Ammon's horn (tissue), 1 donor: ENCODE measurements around the gene S100A14.
"Not testable (repeated sequence)": the region's sequence is repeated elsewhere in the genome, so short reads cannot be mapped to it uniquely, and the experiment has no call there.

Experiments
- DNase-seq: peaks from one replicate; pipeline ENCODE4 v3.0.0-alpha.2; 2016; ENCODE audit warnings: low spot score

The S100A14 gene

GRCh38 chr1:153616144-153616916 is at the start of gene S100A14:
Gene S100A14 (minus strand): TSS chr1:153616325. CDS start chr1:153615858, 467 bp downstream.
- no peak for DNase-seq

- no peak for DNase-seq
Observed at GRCh38 chr1:153663211-153663610, 47.1 kb upstream of the S100A14 start.

DNA sequence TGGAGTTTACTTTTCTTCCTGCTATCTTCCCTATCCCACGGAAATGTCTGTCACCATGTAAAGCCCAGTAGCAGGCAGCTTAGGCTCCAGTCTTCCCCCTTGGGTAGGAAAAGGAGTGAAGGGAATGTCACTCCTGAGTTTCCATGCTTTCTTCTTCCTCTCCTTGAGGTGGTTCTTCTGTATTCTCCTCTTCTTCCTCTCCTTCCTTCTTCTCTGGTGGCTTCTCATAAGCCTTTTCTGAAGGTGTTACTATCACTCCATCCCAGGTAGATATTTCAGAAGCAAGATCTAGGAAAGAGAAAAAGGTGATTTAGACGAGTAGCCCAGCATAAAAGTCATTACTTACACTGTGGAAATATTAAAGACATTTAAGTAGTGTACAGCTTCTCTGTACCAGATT is 46.1 kb upstream of the S100A14 start:
- no peak for DNase-seq

- no peak for DNase-seq
Observed at GRCh38 chr1:153661111-153661708, 45.1 kb upstream of the S100A14 start.

- no peak for DNase-seq
Observed at GRCh38 chr1:153659656-153660055, 43.5 kb upstream of the S100A14 start.

DNA sequence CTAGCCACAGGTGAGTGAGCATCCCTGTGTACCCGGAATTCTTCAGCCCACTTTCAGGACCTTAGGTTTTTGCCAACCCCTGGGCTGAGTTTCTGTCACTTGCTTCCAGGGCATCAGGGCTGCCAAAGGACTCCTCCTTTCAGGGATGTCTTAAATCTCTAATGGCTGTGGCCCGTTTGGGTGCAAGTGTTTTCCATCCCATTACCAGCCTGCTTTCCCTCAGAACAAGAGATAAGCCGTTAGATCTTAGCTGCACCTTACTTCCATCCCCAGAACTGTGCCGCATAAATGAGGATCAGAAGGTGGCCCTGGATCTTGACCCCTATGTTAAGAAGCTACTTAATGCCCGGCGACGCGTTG is 43.0 kb upstream of the S100A14 start:
- no peak for DNase-seq

DNA sequence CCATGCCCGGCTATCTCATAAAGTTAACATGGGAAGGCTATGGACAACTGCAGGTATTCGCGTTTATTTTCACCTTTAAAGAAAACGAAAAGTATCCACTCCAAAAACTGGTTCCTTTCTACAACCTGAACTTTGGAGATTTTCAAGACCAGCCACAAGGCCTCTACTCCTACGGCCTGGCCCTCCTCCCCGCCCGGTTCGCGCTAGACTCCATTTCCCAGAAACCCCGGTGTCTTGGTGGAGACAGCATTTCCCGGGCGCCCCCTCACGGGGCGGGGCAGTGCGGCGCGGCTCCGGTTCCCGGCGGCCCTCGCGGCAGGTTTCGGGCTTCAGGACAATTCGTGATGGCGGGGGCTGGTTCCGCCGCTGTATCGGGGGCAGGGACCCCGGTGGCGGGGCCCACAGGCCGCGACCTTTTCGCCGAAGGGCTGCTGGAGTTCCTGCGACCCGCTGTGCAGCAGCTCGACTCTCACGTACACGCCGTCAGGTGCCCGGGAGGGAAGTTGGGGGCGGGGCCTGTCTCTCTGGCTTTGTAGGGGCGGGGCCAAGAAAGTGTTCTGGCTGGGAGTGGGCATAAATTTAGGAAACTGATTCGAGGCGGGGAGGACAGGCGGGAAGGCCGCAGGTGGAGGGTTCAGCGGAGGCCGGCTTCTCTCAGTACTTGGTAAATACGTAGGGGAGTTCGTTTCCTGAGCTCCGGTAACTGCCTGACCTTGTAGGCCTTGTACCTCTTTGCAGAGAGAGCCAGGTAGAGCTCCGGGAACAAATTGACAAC is 42.5 kb upstream of the S100A14 start, which contains the start of gene SNAPIN:
Gene SNAPIN (plus strand): TSS at position 304 of the 775 bp plus-strand sequence. CDS start 41 bp downstream, at position 345.
- DNase-seq, result peak; percentile 92

- DNase-seq, result no peak
Observed at GRCh38 chr1:153655333-153655732, 39.2 kb upstream of the S100A14 start.

GRCh38 chr1:153652805-153653500 is 36.8 kb upstream of the S100A14 start:
- DNase-seq, result no peak

- no peak for DNase-seq
Observed at GRCh38 chr1:153651771-153652170, 35.6 kb upstream of the S100A14 start.

GRCh38 chr1:153649863-153650235 is 33.7 kb upstream of the S100A14 start:
- peak; percentile 92 for DNase-seq

DNA sequence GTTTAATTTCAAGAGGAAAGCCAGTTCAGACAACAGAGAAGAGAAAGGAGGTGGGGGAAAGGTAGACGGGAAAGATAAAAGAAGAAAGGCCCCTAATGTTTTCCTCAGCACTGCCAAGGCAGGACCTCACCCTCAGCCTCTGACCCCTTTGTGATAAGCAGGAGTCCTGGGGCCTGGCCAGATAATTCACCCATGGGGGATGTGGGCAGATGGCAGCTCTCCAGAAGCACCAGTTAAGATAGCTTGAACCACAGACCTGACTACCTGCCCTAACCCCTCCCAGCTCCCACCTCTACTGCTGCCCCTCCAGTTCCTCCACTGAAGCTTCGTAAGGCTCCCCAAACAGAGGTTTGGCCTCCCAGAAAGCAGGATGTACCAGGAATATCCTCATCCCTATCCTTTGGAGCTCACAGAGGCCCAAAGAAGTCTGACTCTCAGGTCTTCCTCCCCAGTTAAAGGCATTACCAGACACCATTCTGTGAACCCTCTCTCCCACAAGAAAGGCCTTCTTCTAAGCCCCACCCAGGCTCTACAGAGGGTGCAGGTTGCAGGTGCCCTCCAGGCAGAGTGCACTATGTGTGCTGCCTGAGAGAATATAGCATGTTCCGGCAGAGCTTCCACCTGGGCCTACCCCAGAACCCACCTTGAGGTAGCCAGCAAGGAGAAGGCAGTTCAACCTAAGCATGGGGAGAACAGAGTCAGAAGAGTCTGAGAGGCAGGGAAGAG is 33.2 kb upstream of the S100A14 start:
- DNase-seq, result no peak

DNA sequence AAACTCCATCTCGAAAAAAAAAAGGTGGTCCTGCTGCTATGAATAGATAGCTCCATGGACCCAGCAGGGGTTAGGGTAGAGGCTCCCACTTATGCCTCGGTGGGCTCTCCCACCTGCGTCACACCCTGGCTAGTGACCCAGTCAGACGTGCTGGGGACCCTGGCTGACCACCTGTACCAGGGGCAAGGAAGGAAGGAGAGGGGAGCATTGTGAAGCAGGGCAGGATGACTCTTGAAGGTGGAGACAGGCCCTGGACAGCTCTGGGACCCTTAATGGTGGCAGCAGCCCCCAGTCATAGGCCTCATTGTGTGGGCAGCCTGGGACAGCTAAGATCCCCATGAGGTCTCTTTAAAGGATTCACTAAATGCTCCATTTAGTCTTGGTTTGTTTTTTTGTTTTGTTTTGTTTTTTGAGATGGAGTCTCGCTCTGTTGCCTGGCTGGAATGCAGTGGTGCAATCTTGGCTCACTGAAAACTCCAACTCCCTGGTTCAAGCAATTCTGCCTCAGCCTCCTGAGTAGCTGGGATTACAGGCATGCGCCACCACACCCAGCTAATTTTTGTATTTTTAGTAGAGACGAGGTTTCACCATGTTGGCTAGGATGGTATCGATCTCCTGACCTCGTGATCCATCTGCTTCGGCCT is 32.0 kb upstream of the S100A14 start:
- no peak for DNase-seq

- DNase-seq, result no peak
Observed at GRCh38 chr1:153647346-153647714, 31.2 kb upstream of the S100A14 start.

GRCh38 chr1:153646672-153647345 is 30.7 kb upstream of the S100A14 start:
- no peak for DNase-seq

DNA sequence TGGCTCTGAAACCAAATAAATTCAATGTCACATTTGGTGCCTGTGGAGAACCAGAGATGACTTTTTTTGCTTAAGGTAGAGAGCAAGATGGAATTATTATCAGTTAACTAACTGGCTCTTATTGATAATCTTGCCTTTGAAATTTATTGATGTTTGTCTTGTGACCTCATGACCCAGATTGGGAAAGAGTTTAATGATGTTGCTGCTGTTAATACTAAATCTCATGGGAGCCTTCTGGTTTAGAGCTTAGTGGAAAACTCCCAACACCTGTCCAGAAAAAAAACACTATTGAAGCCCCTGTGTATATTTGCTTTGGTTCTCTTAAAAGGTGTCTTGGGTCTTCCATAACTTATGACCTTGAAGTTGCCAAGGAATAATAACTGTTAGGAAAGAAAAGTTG is 27.7 kb upstream of the S100A14 start:
- no peak for DNase-seq

DNA sequence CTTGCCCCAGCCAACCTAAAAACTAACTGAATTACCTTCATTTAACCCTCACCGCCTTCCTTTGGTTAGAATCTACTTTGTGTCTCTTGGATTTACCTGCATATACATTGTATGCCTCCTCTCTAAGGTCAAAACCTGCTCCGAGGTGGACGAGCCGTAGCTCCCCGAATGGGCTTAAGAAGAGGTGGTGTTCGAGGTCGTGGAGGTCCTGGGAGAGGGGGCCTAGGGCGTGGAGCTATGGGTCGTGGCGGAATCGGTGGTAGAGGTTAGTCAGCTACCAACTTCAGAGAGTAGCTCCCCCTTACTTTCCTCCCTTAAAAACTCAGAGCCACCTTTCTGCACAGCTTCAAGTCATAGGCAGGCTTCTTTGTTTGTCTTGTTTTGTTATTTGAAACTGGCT is 27.0 kb upstream of the S100A14 start:
- DNase-seq, result no peak

DNA sequence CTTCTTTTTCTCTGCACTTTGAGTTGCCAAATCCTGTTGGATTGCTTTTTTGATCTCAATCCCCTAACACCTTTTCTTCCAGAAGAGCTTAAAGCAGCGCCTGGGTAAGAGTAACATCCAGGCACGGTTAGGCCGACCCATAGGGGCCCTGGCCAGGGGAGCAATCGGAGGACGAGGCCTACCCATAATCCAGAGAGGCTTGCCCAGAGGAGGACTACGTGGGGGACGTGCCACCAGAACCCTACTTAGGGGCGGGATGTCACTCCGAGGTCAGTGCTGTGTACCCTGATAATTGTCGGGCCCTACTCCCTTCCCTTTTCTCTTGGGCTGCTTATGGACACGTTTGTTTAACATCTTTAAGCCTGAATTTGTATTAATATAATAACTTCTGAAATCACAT is 26.0 kb upstream of the S100A14 start:
- no peak for DNase-seq

- no peak for DNase-seq
Observed at GRCh38 chr1:153640861-153641260, 24.7 kb upstream of the S100A14 start.

- not testable (repeated sequence) for DNase-seq
Observed at GRCh38 chr1:153640213-153640612, 24.1 kb upstream of the S100A14 start.

DNA sequence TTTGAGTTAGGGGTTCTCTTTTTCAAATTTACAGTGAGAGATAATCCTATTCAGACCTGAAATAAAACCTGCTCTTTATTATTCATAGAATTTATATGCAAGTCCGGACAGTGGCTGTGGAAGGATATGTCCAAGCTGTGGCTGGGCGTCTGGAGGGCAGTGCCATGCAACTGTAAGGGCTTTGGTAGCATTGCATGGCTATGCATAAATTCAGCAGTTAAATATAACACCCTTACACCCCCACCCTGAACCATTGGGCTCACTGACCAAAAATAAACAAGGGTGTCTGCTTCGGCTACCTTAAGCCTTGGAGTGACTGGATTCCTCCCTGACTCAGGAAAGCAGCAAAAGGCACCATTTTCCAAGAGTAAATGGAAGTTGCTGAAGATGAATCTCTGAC is 23.2 kb upstream of the S100A14 start:
- no peak for DNase-seq
